ENCODE results near the gene MSL1. TPM values are rescaled to one million over a fixed set of nuclear protein-coding genes. Genes with fewer than 3 reads are reported as not detected.

MSL1 gene, protein sequence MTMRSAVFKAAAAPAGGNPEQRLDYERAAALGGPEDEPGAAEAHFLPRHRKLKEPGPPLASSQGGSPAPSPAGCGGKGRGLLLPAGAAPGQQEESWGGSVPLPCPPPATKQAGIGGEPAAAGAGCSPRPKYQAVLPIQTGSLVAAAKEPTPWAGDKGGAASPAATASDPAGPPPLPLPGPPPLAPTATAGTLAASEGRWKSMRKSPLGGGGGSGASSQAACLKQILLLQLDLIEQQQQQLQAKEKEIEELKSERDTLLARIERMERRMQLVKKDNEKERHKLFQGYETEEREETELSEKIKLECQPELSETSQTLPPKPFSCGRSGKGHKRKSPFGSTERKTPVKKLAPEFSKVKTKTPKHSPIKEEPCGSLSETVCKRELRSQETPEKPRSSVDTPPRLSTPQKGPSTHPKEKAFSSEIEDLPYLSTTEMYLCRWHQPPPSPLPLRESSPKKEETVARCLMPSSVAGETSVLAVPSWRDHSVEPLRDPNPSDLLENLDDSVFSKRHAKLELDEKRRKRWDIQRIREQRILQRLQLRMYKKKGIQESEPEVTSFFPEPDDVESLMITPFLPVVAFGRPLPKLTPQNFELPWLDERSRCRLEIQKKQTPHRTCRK
- total RNA-seq (2022) (59.8 and 62.2 TPM in 2 replicates), Bru-seq, nascent RNA (percentile 81 among the genes with signal in this experiment), BruChase-seq, experiment 1, labeled RNA remaining after a 6-hour chase (percentile 95 among the genes with signal in this experiment), BruChase-seq, experiment 2, labeled RNA remaining after a 2-hour chase (percentile 96 among the genes with signal in this experiment)
- long read RNA-seq, full-length matches to known transcripts, result 14 of 38 reads
- long read RNA-seq, partial matches to known transcripts, result 6 of 38 reads
- long read RNA-seq, other reads (novel, unspliced or antisense), result 18 of 38 reads

DNA sequence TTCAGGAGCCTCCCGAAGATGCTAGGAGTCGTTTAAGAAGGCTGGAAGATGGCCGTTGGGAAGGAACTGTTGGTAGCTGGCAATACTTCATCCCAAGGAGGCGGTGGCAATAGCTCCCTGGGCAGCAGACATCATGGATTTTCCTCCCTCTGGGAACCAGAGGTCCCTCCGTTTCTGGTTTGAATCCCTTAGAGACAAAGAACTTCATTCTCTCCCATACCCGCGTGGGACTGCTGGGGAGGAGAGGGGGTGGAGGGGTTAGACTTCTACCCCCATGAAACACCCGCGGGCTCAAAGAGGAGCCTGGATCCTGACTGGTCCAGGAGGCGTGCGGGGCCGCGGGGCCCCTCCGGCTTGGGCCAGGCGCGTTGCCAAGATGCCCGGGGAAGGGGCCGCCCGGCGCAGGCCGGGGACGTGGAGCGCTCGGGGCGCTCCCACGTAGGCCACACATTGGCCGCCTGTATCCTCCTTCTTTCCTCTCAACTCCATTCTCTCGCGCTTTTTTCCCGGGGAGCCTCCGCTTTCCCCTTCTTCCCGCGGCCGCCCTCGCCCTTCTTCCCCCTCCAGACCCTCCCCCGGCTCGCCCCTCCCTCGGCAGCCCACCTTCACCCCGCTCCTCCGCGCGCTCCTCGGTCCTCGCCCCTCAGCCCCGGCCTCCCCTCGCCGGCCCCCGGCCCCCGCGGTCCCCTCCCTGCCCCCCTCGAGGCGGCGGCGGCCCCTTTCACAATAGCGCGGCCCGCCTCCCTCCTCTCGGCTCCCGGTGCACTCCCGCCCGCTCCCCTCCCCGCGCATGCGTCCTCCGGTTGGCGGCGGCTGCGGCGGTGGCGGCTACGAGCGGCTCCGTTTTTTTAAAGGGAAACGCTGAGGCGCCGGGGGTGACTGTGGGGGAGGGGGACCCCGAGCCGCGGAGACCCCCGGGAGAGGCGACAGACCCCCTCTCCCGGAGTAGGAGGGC lies at the start of gene MSL1:
Gene MSL1, plus strand, starts transcription at position 791 of the 955 bp plus-strand sequence. CDS start 642 bp downstream, outside the sequence.
- no peaks in the 10 kb centered on the region for H3K27me3 Mint-ChIP-seq (ENCODE audit: insufficient read depth, unreplicated experiment)
- H3K4me1 Mint-ChIP-seq (ENCODE audit: insufficient read depth, unreplicated experiment), result peaks cover 20% of the 10 kb centered on the region
- TF ChIP-seq, protein P1, sequence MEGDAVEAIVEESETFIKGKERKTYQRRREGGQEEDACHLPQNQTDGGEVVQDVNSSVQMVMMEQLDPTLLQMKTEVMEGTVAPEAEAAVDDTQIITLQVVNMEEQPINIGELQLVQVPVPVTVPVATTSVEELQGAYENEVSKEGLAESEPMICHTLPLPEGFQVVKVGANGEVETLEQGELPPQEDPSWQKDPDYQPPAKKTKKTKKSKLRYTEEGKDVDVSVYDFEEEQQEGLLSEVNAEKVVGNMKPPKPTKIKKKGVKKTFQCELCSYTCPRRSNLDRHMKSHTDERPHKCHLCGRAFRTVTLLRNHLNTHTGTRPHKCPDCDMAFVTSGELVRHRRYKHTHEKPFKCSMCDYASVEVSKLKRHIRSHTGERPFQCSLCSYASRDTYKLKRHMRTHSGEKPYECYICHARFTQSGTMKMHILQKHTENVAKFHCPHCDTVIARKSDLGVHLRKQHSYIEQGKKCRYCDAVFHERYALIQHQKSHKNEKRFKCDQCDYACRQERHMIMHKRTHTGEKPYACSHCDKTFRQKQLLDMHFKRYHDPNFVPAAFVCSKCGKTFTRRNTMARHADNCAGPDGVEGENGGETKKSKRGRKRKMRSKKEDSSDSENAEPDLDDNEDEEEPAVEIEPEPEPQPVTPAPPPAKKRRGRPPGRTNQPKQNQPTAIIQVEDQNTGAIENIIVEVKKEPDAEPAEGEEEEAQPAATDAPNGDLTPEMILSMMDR (IDR thresholded peaks at IDR 0.05; ENCODE audit: unreplicated experiment), result no peak
- peak within 1 kb of the TSS; percentile 99 for H3K4me3 Mint-ChIP-seq (ENCODE audit: unreplicated experiment)
- peak within 1 kb of the TSS; percentile 82 for H3K27ac Mint-ChIP-seq (ENCODE audit: low read depth, unreplicated experiment)
- DNase-seq (ENCODE audit: unreplicated experiment), result peak; percentile 81
- ChIA-PET POLR2A (interaction anchor here (0.7 to 6.3 kb wide), 21 partner anchors 8 to 1567 kb away, joined by 3 to 160 read pairs (median 5); partner anchors contain the start of genes CASC3, EIF1, NR1D1 and PSMD3), CTCF (interaction anchor here (0.6 to 3.4 kb wide), 5 partner anchors 8 to 115 kb away, joined by 3 to 38 read pairs (median 5); no protein-coding TSS in a partner anchor)
- intact Hi-C loops (cut with micrococcal nuclease), result no loop called here
- BruUV-seq (replicated peaks), result no TSS peak
- H3K36me3 Mint-ChIP-seq (ENCODE audit: insufficient read depth, unreplicated experiment), result peaks cover 39% of the 10 kb centered on the region
- H3K9me3 Mint-ChIP-seq (ENCODE audit: unreplicated experiment), result no peaks in the 10 kb centered on the region

DNA sequence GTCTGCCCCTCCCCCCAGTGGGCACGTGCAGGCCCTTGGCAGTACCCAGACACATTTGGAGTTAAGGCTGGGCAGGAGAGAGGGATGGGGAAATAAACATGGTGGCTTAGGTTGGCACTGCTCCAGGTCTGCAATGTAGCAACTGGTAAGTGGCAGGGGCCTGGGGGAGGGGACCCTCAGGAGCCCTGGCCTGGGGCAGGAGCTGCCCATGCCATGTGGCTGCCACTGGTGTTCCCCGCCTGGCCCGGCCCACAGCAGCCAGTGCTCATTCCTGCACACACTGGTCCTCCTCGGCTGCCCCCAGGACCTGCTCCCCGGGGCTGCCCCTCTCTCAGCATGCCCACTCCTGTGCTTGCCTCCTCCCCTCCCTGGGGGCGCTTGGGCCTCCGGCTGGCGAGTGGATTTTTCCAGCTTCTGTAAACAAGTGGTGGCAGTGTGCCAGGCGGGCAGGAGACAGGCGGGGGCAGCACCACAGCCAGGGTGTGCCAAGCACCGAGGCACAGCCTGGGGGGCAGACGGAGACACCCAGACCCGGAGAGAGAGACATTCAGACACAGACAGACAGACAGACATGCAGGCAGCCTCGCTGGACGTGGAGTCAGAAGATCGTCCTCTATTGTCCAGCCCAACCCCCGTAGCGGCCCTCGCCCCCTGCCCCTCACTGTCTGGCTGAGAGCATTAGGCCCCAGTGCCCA lies 49.6 kb upstream of the MSL1 start:
- Mint-ChIP-seq H3K4me3 (ENCODE audit: unreplicated experiment) (peak overlapping the region; percentile 58), H3K9me3 (ENCODE audit: unreplicated experiment) (no peaks in the 10 kb centered on the region), H3K36me3 (ENCODE audit: insufficient read depth, unreplicated experiment) (peaks cover 13% of the 10 kb centered on the region), H3K4me1 (ENCODE audit: insufficient read depth, unreplicated experiment) (peaks cover 84% of the 10 kb centered on the region), H3K27me3 (ENCODE audit: insufficient read depth, unreplicated experiment) (no peaks in the 10 kb centered on the region), H3K27ac (ENCODE audit: low read depth, unreplicated experiment) (peak overlapping the region; percentile 44)
- ChIA-PET CTCF (interaction anchor here (1.0 to 6.9 kb wide), 5 partner anchors 10 to 57 kb away, joined by 3 to 131 read pairs (median 41); partner anchors contain the start of genes CSF3, MED24, NR1D1 and THRA), POLR2A (interaction anchor here (0.7 to 6.8 kb wide), 14 partner anchors 9 to 1580 kb away, joined by 3 to 82 read pairs (median 4); partner anchors contain the start of genes CASC3, CDK12, MED24 and NR1D1)
- TF ChIP-seq, protein P1 (IDR thresholded peaks at IDR 0.05; ENCODE audit: unreplicated experiment), result no peak
- no TSS peak for BruUV-seq (replicated peaks)
- peak; percentile 97 for DNase-seq (ENCODE audit: unreplicated experiment)
- intact Hi-C loops (cut with micrococcal nuclease), result no loop called here

- Mint-ChIP-seq H3K4me1 (ENCODE audit: insufficient read depth, unreplicated experiment) (peaks cover 82% of the 10 kb centered on the region), H3K9me3 (ENCODE audit: unreplicated experiment) (no peaks in the 10 kb centered on the region), H3K27me3 (ENCODE audit: insufficient read depth, unreplicated experiment) (no peaks in the 10 kb centered on the region), H3K36me3 (ENCODE audit: insufficient read depth, unreplicated experiment) (peaks cover 16% of the 10 kb centered on the region), H3K27ac (ENCODE audit: low read depth, unreplicated experiment) (peak overlapping the region; percentile 44), H3K4me3 (ENCODE audit: unreplicated experiment) (peak overlapping the region; percentile 58)
- CTCF ChIA-PET, result interaction anchor here (0.6 to 6.9 kb wide), 6 partner anchors 10 to 505 kb away, joined by 3 to 131 read pairs (median 43); partner anchors contain the start of genes CSF3 and THRA
- intact Hi-C loops (cut with micrococcal nuclease), result no loop called here
- TF ChIP-seq, protein P1 (IDR thresholded peaks at IDR 0.05; ENCODE audit: unreplicated experiment), result no peak
- BruUV-seq (replicated peaks), result no TSS peak
- POLR2A ChIA-PET, result interaction anchor here (0.8 to 6.8 kb wide), 9 partner anchors 8 to 612 kb away, joined by 3 to 82 read pairs (median 4); partner anchors contain the start of genes CDK12, MED24, NR1D1 and THRA
- no peak for DNase-seq (ENCODE audit: unreplicated experiment)
Observed at GRCh38 chr17:40072735-40073346, 48.9 kb upstream of the MSL1 start.

Measured in MCF 10A (cell line).